A549 (cell line): Measurements from ENCODE around the gene KDM4B. TPM values are rescaled to one million over a fixed set of nuclear protein-coding genes. Genes with fewer than 3 reads are reported as not detected.

ENCODE experiments used
- ATAC-seq, 2 experiments: fragments of 200-7000 bp in 1 of 2; fragments of >200 bp in 1 of 2; cut with Nextera tagmentation in 1 of 2; cut with Tn5 transposase in 1 of 2; 3 replicates each; pipeline versions ENCODE4 v1.8.0 to v1.9.1; 2018 to 2020; ENCODE audit warnings: mild to moderate bottlenecking in 1 of 2, moderate library complexity in 1 of 2
- CTCF ChIA-PET: fragments of 300-600 bp; sonication (Branson Sonifier 250); formaldehyde crosslinking; extraction: SDS; loops from one replicate; lab custom pipeline; 2021; ENCODE audit warnings: antibody characterized with exemption, inconsistent platforms; lab: Yijun Ruan, JAX
- POLR2A ChIA-PET: fragments of 350-600 bp; formaldehyde crosslinking; extraction: SDS; loops from one replicate; lab custom pipeline; 2021; ENCODE audit warnings: antibody characterized with exemption, inconsistent platforms; lab: Yijun Ruan, JAX
- DNase-seq, 2 experiments: peaks; one replicate each; pipeline versions ENCODE4 v3.0.0 to v3.0.0-alpha.2; 2011 to 2016; ENCODE audit warnings: low read depth in 1 of 2, low spot score in 1 of 2
- FAIRE-seq: peaks from 2 replicates; lab custom pipeline; 2011; peaks lifted over from hg19 to GRCh38; lab: Jason Lieb, UNC
- H3K27ac ChIP-seq, 2 experiments: fragments of >200 bp; sonication (Bioruptor Twin); formaldehyde crosslinking; 3 replicates each; pipeline ENCODE4 v1.5.1; 2016 to 2017
- H3K4me1 ChIP-seq: fragments of >200 bp; sonication (Bioruptor Twin); formaldehyde crosslinking; 3 replicates; pipeline ENCODE4 v1.6.1; 2016
- H3K4me2 ChIP-seq: fragments of >200 bp; sonication (Bioruptor Twin); formaldehyde crosslinking; 3 replicates; pipeline ENCODE4 v1.6.1; 2016
- H3K4me3 ChIP-seq: fragments of >200 bp; sonication (Bioruptor Twin); formaldehyde crosslinking; 3 replicates; pipeline ENCODE4 v1.5.1; 2016
- H3K9me3 ChIP-seq: fragments of >200 bp; sonication (Bioruptor Twin); formaldehyde crosslinking; 3 replicates; pipeline ENCODE4 v1.6.1; 2016
- BHLHE40 ChIP-seq: IDR thresholded peaks from 2 replicates; pipeline ENCODE4 v1.6.1; 2012; ENCODE audit warnings: low read depth, low read length, inconsistent platforms
- EHF ChIP-seq: fragments of 250-450 bp; sonication (Bioruptor Pico); IDR thresholded peaks from 2 replicates; pipeline ENCODE4 v1.5.0; 2020; ENCODE audit warnings: mild to moderate bottlenecking
- EHMT2 ChIP-seq: fragments of 200-600 bp; sonication (generic); IDR thresholded peaks from 2 replicates; pipeline ENCODE4 v1.6.1; 2016; ENCODE audit warnings: antibody characterized with exemption, low read depth, mild to moderate bottlenecking, moderate library complexity
- FOSL2 ChIP-seq, 2 experiments: fragments of 450-650 bp in 1 of 2; fragments of >200 bp in 1 of 2; sonication (Bioruptor Twin) in 1 of 2; formaldehyde crosslinking; IDR thresholded peaks; 2 replicates each; pipeline versions ENCODE4 v1.5.0 to v1.6.1; 2016 to 2020; ENCODE audit warnings: mild to moderate bottlenecking in 1 of 2, moderate library complexity in 1 of 2
- HOXB13 ChIP-seq: fragments of 250-450 bp; sonication (Bioruptor Pico); IDR thresholded peaks from 2 replicates; pipeline ENCODE4 v1.5.0; 2020; ENCODE audit warnings: low read depth, mild to moderate bottlenecking, moderate library complexity
- HOXB5 ChIP-seq: fragments of 250-450 bp; sonication (Bioruptor Pico); IDR thresholded peaks from 2 replicates; pipeline ENCODE4 v1.5.0; 2020; ENCODE audit warnings: mild to moderate bottlenecking, moderate library complexity
- JUN ChIP-seq, 2 experiments: fragments of >200 bp; sonication (Bioruptor Twin); formaldehyde crosslinking; IDR thresholded peaks; 2 replicates in 1 of 2; 3 replicates in 1 of 2; pipeline ENCODE4 v1.6.1; 2016 to 2017
- JUNB ChIP-seq: fragments of >200 bp; sonication (Bioruptor Twin); formaldehyde crosslinking; IDR thresholded peaks from 2 replicates; pipeline ENCODE4 v1.6.1; 2016
- KDM1A ChIP-seq: fragments of 200-600 bp; sonication (generic); IDR thresholded peaks from 2 replicates; pipeline ENCODE4 v1.6.1; 2016; ENCODE audit warnings: low read depth, mild to moderate bottlenecking
- KDM5A ChIP-seq: fragments of 200-600 bp; sonication (generic); IDR thresholded peaks from 2 replicates; pipeline ENCODE4 v1.6.1; 2016; ENCODE audit warnings: antibody characterized with exemption, mild to moderate bottlenecking
- NFE2L2 ChIP-seq: fragments of 150-350 bp; conservative IDR thresholded peaks from 2 replicates; pipeline ENCODE4 v1.6.1; 2014; ENCODE audit warnings: low read length
- NPAS2 ChIP-seq: fragments of 250-450 bp; sonication (Bioruptor Pico); IDR thresholded peaks from 2 replicates; pipeline ENCODE4 v1.8.0; 2022; ENCODE audit warnings: mild to moderate bottlenecking, moderate library complexity, borderline replicate concordance
- RAD21 ChIP-seq, 2 experiments: fragments of >200 bp in 1 of 2; sonication (Bioruptor Twin) in 1 of 2; formaldehyde crosslinking in 1 of 2; IDR thresholded peaks in 1 of 2; conservative IDR thresholded peaks in 1 of 2; 2 replicates in 1 of 2; 3 replicates in 1 of 2; pipeline ENCODE4 v1.6.1; 2012 to 2018; ENCODE audit warnings: inconsistent platforms in 1 of 2
- RCOR1 ChIP-seq: fragments of 150-350 bp; IDR thresholded peaks from 2 replicates; pipeline ENCODE4 v1.6.1; 2014; ENCODE audit warnings: antibody characterized with exemption, low read length, low read depth
- RFX5 ChIP-seq: fragments of 450-650 bp; IDR thresholded peaks from 2 replicates; pipeline ENCODE4 v1.7.1; 2014; ENCODE audit warnings: antibody characterized with exemption, mild to moderate bottlenecking, moderate library complexity
- SMC3 ChIP-seq: fragments of >200 bp; sonication (Bioruptor Twin); formaldehyde crosslinking; IDR thresholded peaks from 3 replicates; pipeline ENCODE4 v1.6.1; 2018; ENCODE audit warnings: inconsistent platforms
- TFCP2L1 ChIP-seq: fragments of 250-450 bp; sonication (Bioruptor Pico); IDR thresholded peaks from 2 replicates; pipeline ENCODE4 v1.5.0; 2021; ENCODE audit warnings: mild to moderate bottlenecking
- ZFP36 ChIP-seq: fragments of 450-650 bp; IDR thresholded peaks from 2 replicates; pipeline ENCODE4 v1.6.1; 2014; ENCODE audit warnings: borderline replicate concordance; ENCODE audit not compliant: partially characterized antibody
- ZNF302 ChIP-seq: fragments of 250-450 bp; sonication (Bioruptor Pico); IDR thresholded peaks from 2 replicates; pipeline ENCODE4 v1.9.0; 2021; ENCODE audit warnings: inconsistent platforms, mild to moderate bottlenecking, moderate library complexity
- ZSCAN20 ChIP-seq: fragments of 250-450 bp; sonication (Bioruptor Pico); IDR thresholded peaks from 2 replicates; pipeline ENCODE4 v1.8.0; 2022; ENCODE audit warnings: mild to moderate bottlenecking, moderate library complexity
- WGBS: methylation state at CpG from one replicate; pipeline ENCODE4 v1.1.6; 2017; ENCODE audit errors: missing lambda C conversion rate; 5-methylcytosine and 5-hydroxymethylcytosine counted together
- polyA plus RNA-seq, 4 experiments: library from polyadenylated mRNA; depleted of rRNA in 3 of 4; stranded (reverse); fragments of >200 nt; fragmentation: RNase III in 1 of 4; extraction: RNeasy Plus Mini Kit Qiagen cat#74134 plus additional on column Dnase treatment in 1 of 4; gene quantifications; 2 replicates in 3 of 4; 3 replicates in 1 of 4; pipeline ENCODE4 v1.2.3, GENCODE V29; 2011 to 2017
- TF ChIP-seq, protein P1 (sequence below): fragments of 200-600 bp; sonication (generic); IDR thresholded peaks from 2 replicates; pipeline ENCODE4 v1.6.1; 2016; ENCODE audit warnings: antibody characterized with exemption, mild to moderate bottlenecking, moderate library complexity
- TF ChIP-seq, protein P2 (sequence below): fragments of >200 bp; sonication (Bioruptor Twin); formaldehyde crosslinking; IDR thresholded peaks from 3 replicates; pipeline ENCODE4 v1.5.1; 2016

KDM4B gene
- polyA plus RNA-seq, 2 of the 4 experiments (the other 2 are of a cell fraction), result 3.0 to 4.6 TPM

GRCh38 chr19:5000120-5000611, 31.3 kb downstream of the KDM4B start:
- no peak for TF ChIP-seq EHF (CRISPR knock-in tag)
- TF ChIP-seq JUN (IDR thresholded peaks at IDR 0.05), result no peak
- TF ChIP-seq, protein P1, sequence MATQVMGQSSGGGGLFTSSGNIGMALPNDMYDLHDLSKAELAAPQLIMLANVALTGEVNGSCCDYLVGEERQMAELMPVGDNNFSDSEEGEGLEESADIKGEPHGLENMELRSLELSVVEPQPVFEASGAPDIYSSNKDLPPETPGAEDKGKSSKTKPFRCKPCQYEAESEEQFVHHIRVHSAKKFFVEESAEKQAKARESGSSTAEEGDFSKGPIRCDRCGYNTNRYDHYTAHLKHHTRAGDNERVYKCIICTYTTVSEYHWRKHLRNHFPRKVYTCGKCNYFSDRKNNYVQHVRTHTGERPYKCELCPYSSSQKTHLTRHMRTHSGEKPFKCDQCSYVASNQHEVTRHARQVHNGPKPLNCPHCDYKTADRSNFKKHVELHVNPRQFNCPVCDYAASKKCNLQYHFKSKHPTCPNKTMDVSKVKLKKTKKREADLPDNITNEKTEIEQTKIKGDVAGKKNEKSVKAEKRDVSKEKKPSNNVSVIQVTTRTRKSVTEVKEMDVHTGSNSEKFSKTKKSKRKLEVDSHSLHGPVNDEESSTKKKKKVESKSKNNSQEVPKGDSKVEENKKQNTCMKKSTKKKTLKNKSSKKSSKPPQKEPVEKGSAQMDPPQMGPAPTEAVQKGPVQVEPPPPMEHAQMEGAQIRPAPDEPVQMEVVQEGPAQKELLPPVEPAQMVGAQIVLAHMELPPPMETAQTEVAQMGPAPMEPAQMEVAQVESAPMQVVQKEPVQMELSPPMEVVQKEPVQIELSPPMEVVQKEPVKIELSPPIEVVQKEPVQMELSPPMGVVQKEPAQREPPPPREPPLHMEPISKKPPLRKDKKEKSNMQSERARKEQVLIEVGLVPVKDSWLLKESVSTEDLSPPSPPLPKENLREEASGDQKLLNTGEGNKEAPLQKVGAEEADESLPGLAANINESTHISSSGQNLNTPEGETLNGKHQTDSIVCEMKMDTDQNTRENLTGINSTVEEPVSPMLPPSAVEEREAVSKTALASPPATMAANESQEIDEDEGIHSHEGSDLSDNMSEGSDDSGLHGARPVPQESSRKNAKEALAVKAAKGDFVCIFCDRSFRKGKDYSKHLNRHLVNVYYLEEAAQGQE, result no peak
- no peak for TF ChIP-seq JUNB
- TF ChIP-seq RCOR1, result no peak
- no peak for TF ChIP-seq KDM1A
- TF ChIP-seq TFCP2L1 (CRISPR knock-in tag), result no peak
- no peak for TF ChIP-seq KDM5A
- TF ChIP-seq, protein P2, sequence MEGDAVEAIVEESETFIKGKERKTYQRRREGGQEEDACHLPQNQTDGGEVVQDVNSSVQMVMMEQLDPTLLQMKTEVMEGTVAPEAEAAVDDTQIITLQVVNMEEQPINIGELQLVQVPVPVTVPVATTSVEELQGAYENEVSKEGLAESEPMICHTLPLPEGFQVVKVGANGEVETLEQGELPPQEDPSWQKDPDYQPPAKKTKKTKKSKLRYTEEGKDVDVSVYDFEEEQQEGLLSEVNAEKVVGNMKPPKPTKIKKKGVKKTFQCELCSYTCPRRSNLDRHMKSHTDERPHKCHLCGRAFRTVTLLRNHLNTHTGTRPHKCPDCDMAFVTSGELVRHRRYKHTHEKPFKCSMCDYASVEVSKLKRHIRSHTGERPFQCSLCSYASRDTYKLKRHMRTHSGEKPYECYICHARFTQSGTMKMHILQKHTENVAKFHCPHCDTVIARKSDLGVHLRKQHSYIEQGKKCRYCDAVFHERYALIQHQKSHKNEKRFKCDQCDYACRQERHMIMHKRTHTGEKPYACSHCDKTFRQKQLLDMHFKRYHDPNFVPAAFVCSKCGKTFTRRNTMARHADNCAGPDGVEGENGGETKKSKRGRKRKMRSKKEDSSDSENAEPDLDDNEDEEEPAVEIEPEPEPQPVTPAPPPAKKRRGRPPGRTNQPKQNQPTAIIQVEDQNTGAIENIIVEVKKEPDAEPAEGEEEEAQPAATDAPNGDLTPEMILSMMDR, result no peak
- TF ChIP-seq RFX5, result no peak
- no peak for TF ChIP-seq NPAS2
- TF ChIP-seq NFE2L2, result no peak
- TF ChIP-seq ZSCAN20 (CRISPR knock-in tag), result no peak
- TF ChIP-seq FOSL2 (IDR thresholded peaks at IDR 0.05), result no peak
- no peak for TF ChIP-seq FOSL2 (CRISPR knock-in tag; IDR thresholded peaks at IDR 0.05)
- TF ChIP-seq BHLHE40, result no peak
- no peak for TF ChIP-seq HOXB13 (CRISPR knock-in tag)
- 87% methylated on average over 6 of the region's 6 CpGs for WGBS
- Histone ChIP-seq H3K4me1 (peaks cover 12% of the 10 kb centered on the region), H3K9me3 (no peaks in the 10 kb centered on the region), H3K27ac (no peak overlapping the region), H3K4me2 (no peak overlapping the region), H3K4me3 (no peak overlapping the region)
- POLR2A ChIA-PET, result no interaction called here
- CTCF ChIA-PET, result interaction anchor here (1.0 to 1.9 kb wide), 2 partner anchors 29 to 191 kb away, joined by 6 read pairs; no protein-coding TSS in a partner anchor
- ATAC-seq, result no peak
- no peak for FAIRE-seq
- DNase-seq, result no peak

GRCh38 chr19:5001615-5002014, 32.7 kb downstream of the KDM4B start:
- DNase-seq, result peak; percentile 51 to 62
- Histone ChIP-seq H3K9me3 (no peaks in the 10 kb centered on the region), H3K4me3 (no peak overlapping the region), H3K4me1 (peaks cover 12% of the 10 kb centered on the region), H3K27ac (peak overlapping the region in 1 of 2 experiments; percentile 57; a peak in 2 of 6 replicates), H3K4me2 (peak overlapping the region; percentile 61)
- 55% methylated on average over 3 of the region's 3 CpGs for WGBS
- peak; percentile 68 to 89; a peak in 5 of 6 replicates for ATAC-seq
- POLR2A ChIA-PET, result no interaction called here
- no peak for FAIRE-seq
- TF ChIP-seq SMC3, result peak; percentile 23; the same call in 1 of the 3 replicates
- TF ChIP-seq EHMT2, result no peak
- TF ChIP-seq KDM5A, result no peak
- TF ChIP-seq, protein P2, result peak; percentile 63
- TF ChIP-seq ZFP36, result no peak
- TF ChIP-seq HOXB5 (CRISPR knock-in tag), result no peak
- TF ChIP-seq ZNF302 (CRISPR knock-in tag), result no peak
- no peak for TF ChIP-seq TFCP2L1 (CRISPR knock-in tag)
- no peak for TF ChIP-seq JUN (IDR thresholded peaks at IDR 0.05)
- TF ChIP-seq RAD21 (conservative IDR thresholded peaks at IDR 0.05 in 1 of 2, IDR thresholded peaks at IDR 0.05 in 1 of 2), result peak; percentile 33 to 54; a peak in 3 of 5 replicates
- CTCF ChIA-PET, result interaction anchor here (0.6 to 1.9 kb wide), 17 partner anchors 11 to 190 kb away, joined by 3 to 7 read pairs (median 4); no protein-coding TSS in a partner anchor
